ENCODE measurements around the gene PPP4R1.
"Not testable (repeated sequence)": the region's sequence is repeated elsewhere in the genome, so short reads cannot be mapped to it uniquely, and the experiment has no call there.

Gene PPP4R1

GRCh38 chr18:9628984-9629383 lies 14.6 kb upstream of the PPP4R1 start:
- no peak for DNase-seq (ENCODE audit: low spot score)

- no peak for DNase-seq (ENCODE audit: low spot score)
These were observed 13.3 kb upstream of the PPP4R1 start for GRCh38 chr18:9627642-9628041.

- no peak for DNase-seq (ENCODE audit: low spot score)
These were observed 5.6 kb upstream of the PPP4R1 start for GRCh38 chr18:9619990-9620389.

DNA sequence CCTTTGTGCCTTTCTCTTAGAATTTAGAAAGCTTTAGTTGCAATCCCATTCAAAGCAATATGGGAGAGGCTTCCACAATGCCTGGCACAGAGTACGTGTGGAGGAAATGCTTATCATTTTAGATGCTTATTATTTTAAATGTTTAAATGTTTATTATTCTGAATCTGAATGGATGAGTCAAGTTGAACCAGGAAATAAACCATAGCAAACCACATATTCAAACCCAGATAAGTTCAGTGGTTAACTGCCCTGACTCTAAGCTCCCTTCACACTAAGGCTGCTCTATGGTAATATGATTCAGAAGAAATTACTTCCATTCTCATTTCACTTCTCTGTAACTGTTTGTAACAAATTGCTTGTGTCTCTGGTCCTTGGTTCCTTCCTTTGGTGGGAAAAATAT lies 5.2 kb upstream of the PPP4R1 start:
- peak; percentile 53 for DNase-seq (ENCODE audit: low spot score)

- DNase-seq (ENCODE audit: low spot score): no peak
These were observed 4.7 kb upstream of the PPP4R1 start for GRCh38 chr18:9619056-9619455.

GRCh38 chr18:9617006-9617542 lies 2.7 kb upstream of the PPP4R1 start:
- DNase-seq (ENCODE audit: low spot score): no peak

GRCh38 chr18:9616049-9616448 lies 1.7 kb upstream of the PPP4R1 start:
- DNase-seq (ENCODE audit: low spot score): peak; percentile 10

DNA sequence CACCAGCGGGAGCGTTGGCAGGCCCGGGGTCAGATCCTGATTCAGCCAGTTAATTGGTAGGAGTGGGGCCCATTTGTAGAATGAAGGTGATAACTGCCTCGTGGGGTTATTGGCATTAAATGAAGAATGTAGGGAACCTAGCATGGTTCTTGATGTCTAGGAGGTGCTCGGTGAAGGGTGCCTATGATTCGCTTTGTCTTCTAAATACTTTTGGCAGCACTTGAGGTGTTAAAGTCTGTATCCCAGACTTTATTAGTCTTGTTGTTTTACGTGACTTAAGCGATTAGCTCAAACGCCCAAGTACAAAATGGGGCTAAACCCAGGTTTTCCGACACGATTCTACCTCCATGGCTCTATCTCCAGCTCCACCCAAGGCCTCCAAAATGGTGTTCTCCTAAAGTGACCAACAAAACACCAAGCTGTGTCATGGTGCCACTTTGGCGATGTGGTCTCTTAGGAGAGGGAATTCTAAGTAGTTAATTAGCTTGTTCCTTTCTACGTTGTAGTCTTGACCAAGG lies 980 bp upstream of the PPP4R1 start:
- DNase-seq (ENCODE audit: low spot score): no peak

GRCh38 chr18:9613550-9614400 lies 584 bp downstream of the PPP4R1 start:
- DNase-seq (ENCODE audit: low spot score): peak; percentile 32

- peak; percentile 63 for DNase-seq (ENCODE audit: low spot score)
These were observed 1.4 kb downstream of the PPP4R1 start for GRCh38 chr18:9612977-9613376.

GRCh38 chr18:9612215-9612830 lies 2.0 kb downstream of the PPP4R1 start:
- peak; percentile 52 for DNase-seq (ENCODE audit: low spot score)

- no peak for DNase-seq (ENCODE audit: low spot score)
These were observed 5.2 kb downstream of the PPP4R1 start for GRCh38 chr18:9609190-9609589.

GRCh38 chr18:9608728-9609127 lies 5.6 kb downstream of the PPP4R1 start:
- DNase-seq (ENCODE audit: low spot score): no peak

- DNase-seq (ENCODE audit: low spot score): peak; percentile 27
These were observed 6.1 kb downstream of the PPP4R1 start for GRCh38 chr18:9608298-9608697.

GRCh38 chr18:9607111-9607510 lies 7.2 kb downstream of the PPP4R1 start:
- DNase-seq (ENCODE audit: low spot score): not testable (repeated sequence)

- no peak for DNase-seq (ENCODE audit: low spot score)
These were observed 8.3 kb downstream of the PPP4R1 start for GRCh38 chr18:9606039-9606438.

DNA sequence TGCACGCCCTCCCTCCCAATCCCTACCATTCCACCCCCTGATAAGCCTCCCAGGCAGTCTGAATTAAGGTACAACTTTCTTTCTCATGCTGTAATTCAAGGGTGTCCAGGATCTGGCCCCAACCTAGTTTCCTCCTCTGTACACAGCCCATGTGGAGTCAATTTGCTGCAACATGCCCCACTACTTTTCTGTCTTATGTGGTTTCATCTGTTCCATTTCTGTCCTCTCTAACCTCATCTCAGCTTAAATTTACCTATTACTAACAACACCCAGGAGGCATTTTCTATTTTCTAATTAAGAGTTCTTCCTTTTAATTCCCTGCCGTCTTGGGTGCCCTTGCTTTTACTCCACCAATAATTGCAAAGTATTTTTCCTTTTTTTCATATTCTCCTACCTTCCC lies 10.0 kb downstream of the PPP4R1 start:
- no peak for DNase-seq (ENCODE audit: low spot score)

- DNase-seq (ENCODE audit: low spot score): no peak
These were observed 15.0 kb downstream of the PPP4R1 start for GRCh38 chr18:9599328-9599727.

GRCh38 chr18:9597609-9598008 lies 16.8 kb downstream of the PPP4R1 start:
- DNase-seq (ENCODE audit: low spot score): no peak

- no peak for DNase-seq (ENCODE audit: low spot score)
These were observed 17.4 kb downstream of the PPP4R1 start for GRCh38 chr18:9596843-9597526.

DNA sequence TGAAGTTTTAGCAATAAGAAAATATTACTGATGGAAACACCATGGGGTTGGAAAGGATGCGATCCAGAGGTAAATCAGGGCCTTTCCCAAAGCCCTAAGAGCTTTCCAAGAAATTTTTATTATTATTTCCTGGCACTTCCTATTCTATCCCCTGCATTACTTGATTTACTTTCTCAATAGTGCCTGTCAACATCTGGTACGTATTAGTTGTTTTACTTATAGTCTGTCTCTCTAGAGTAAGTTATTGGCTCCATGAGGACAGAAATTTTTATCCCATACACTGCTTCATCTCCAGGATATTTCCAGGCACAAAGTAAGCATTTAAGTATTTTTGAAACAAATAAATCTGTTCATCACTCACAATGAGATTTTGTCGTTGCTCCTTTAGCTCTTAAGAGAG lies 18.1 kb downstream of the PPP4R1 start:
- no peak for DNase-seq (ENCODE audit: low spot score)

- peak; percentile 3 for DNase-seq (ENCODE audit: low spot score)
These were observed 19.3 kb downstream of the PPP4R1 start for GRCh38 chr18:9594823-9595596.

Data from activated CD4-positive, alpha-beta T cell treated with anti-CD3 and anti-CD28 coated beads, Interleukin-2, Interleukin-4, amounts not matched to agents 100 ng/mL and 50 ng/mL, durations not matched to agents 16 hours and 8 hours (primary cell).